Prostate gland (tissue), 2 donors: ENCODE measurements around the gene STRN3. TPM values are rescaled to one million over a fixed set of nuclear protein-coding genes. Genes with fewer than 3 reads are reported as not detected.
A peak's percentile ranks its signal among the peaks of the same experiment; 100 is the strongest.

Experiments
- DNase-seq: peaks from one replicate; pipeline ENCODE4 v3.0.0-alpha.2; 2019; ENCODE audit warnings: low spot score
- H3K27ac ChIP-seq, 2 donors: fragments of 200-600 bp; sonication (generic); 2 replicates each; pipeline ENCODE4 v1.5.1; 2017 to 2019
- H3K27me3 ChIP-seq: fragments of 200-600 bp; sonication (generic); replicated peaks from 2 replicates; pipeline ENCODE4 v1.5.1; 2019; ENCODE audit not compliant: insufficient read depth
- H3K36me3 ChIP-seq, 2 donors: fragments of 200-600 bp; sonication (generic); 1 replicate in 1 of 2; 2 replicates in 1 of 2; pipeline versions ENCODE4 v1.5.1 to v1.8.1; 2017 to 2019
- H3K4me1 ChIP-seq: fragments of 200-600 bp; sonication (generic); replicated peaks from 2 replicates; pipeline ENCODE4 v1.5.1; 2019
- H3K4me3 ChIP-seq, 2 donors: fragments of 200-600 bp; sonication (generic); 2 replicates each; pipeline ENCODE4 v1.5.1; 2017 to 2019
- H3K9me3 ChIP-seq: fragments of 200-600 bp; sonication (generic); 2 replicates; pipeline ENCODE4 v1.5.1; 2017
- POLR2A ChIP-seq: fragments of 450-650 bp; IDR thresholded peaks from one replicate; pipeline ENCODE4 v1.6.1; 2016; ENCODE audit warnings: antibody characterized with exemption, mild to moderate bottlenecking
- POLR2AphosphoS5 ChIP-seq: sonication (generic); formaldehyde crosslinking; IDR thresholded peaks from one replicate; pipeline ENCODE4 v1.6.1; 2017; ENCODE audit warnings: antibody characterized with exemption
- WGBS: methylation state at CpG from one replicate; pipeline ENCODE4 v1.1.5; 2018; 5-methylcytosine and 5-hydroxymethylcytosine counted together
- intact Hi-C: fragments of 100-400 bp; cut with DNase I; formaldehyde crosslinking; loops from one replicate; pipeline ENCODE4 v1.14.2; 2022
- total RNA-seq, 2 donors: library from RNA; depleted of rRNA; stranded (reverse); fragments of >200 nt; gene quantifications; one replicate each; pipeline ENCODE4 v1.1.0, GENCODE V29; 2016
- TF ChIP-seq, protein P1 (sequence below), 4 experiments: fragments of 200-600 bp in 2 of 4; fragments of 450-650 bp in 2 of 4; sonication (generic) in 2 of 4; IDR thresholded peaks; 1 replicate in 3 of 4; 2 replicates in 1 of 4; pipeline ENCODE4 v1.5.1; 2016 to 2019; ENCODE audit warnings: antibody characterized with exemption in 4 of 4, mild to moderate bottlenecking in 2 of 4, moderate library complexity in 2 of 4

Gene STRN3
- total RNA-seq, 2 donors from 2014 or later, result 25.6 to 40.5 TPM

DNA sequence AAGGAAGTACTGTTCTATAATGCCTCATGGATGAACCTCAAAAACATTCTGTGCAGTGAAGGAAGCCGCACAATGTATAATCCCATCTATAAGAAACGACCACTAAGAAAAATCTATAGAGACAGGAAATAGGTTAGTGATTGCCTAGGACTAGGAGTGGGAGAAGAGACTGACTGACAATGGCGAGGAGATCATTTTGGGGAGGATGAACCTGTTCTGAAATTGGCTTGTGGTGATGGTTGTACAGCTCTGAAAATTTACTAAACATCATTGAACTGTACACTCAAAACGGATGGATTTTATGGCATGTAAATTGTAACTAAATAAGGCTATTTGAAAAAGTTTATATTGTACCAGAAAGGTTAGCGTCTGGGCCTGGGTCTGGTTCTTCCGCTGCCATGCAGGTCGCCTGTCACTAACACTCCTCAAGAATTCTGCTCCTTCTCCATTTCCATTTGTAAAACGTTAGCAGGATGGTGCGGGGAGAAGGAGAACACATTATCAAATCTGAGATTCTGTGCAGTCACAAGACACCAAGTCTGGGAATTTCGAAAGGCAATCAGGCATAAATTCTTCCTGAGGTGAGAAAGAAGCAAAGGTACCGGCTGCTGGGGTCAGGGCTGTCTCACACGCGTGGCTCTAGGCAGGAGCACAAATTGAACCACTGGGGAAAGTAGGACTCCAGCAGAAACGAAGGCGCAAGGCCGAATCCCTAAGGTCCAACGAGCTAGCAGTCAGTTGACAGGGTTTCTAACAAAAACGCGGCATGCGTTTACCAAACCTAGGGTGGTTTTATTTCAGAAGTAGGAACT, 152.7 kb downstream of the STRN3 start:
- TF ChIP-seq POLR2AphosphoS5 (no peak), POLR2A (no peak)
- TF ChIP-seq, protein P1, sequence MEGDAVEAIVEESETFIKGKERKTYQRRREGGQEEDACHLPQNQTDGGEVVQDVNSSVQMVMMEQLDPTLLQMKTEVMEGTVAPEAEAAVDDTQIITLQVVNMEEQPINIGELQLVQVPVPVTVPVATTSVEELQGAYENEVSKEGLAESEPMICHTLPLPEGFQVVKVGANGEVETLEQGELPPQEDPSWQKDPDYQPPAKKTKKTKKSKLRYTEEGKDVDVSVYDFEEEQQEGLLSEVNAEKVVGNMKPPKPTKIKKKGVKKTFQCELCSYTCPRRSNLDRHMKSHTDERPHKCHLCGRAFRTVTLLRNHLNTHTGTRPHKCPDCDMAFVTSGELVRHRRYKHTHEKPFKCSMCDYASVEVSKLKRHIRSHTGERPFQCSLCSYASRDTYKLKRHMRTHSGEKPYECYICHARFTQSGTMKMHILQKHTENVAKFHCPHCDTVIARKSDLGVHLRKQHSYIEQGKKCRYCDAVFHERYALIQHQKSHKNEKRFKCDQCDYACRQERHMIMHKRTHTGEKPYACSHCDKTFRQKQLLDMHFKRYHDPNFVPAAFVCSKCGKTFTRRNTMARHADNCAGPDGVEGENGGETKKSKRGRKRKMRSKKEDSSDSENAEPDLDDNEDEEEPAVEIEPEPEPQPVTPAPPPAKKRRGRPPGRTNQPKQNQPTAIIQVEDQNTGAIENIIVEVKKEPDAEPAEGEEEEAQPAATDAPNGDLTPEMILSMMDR (IDR thresholded peaks at IDR 0.05), result no peak
- peak overlapping the region in 1 of 2 donors; percentile 28 for H3K27ac ChIP-seq
- H3K27me3 ChIP-seq, result peaks cover 3% of the 10 kb centered on the region
- H3K9me3 ChIP-seq, result no peaks in the 10 kb centered on the region
- no peaks in the 10 kb centered on the region for H3K36me3 ChIP-seq
- intact Hi-C loops, result no loop called here
- 84% methylated on average over 20 of the region's 20 CpGs for WGBS
- no peak for DNase-seq
- H3K4me3 ChIP-seq, result peak overlapping the region; percentile 39 to 44
- peaks cover 9% of the 10 kb centered on the region for H3K4me1 ChIP-seq

DNA sequence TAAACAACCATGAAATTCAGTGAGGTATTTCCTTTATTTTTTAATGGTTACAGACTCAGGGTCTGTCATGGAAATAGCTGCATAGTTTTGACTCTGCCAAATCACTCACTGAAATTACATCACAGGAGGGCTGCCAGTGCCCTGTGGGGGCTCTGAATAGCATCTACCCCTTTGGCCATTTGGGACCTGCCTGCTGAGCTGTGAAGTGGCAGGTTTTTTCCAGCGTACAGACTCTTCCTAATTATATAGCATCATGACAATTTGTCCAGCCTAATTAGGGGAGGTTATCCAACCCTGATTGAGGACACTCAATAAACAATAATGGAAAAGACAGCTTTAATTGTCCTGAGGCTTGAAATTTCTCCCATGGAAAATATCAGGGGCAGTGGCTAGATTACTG, 153.6 kb downstream of the STRN3 start:
- WGBS, result 96% methylated on average over 1 of the region's 1 CpG
- Histone ChIP-seq H3K27ac (no peak overlapping the region), H3K36me3 (no peaks in the 10 kb centered on the region), H3K27me3 (peaks cover 3% of the 10 kb centered on the region), H3K9me3 (no peaks in the 10 kb centered on the region), H3K4me1 (peaks cover 9% of the 10 kb centered on the region), H3K4me3 (no peak overlapping the region)
- intact Hi-C loops, result no loop called here
- DNase-seq, result no peak
- TF ChIP-seq POLR2A (no peak), POLR2AphosphoS5 (no peak)
- TF ChIP-seq, protein P1 (IDR thresholded peaks at IDR 0.05), result no peak

DNA sequence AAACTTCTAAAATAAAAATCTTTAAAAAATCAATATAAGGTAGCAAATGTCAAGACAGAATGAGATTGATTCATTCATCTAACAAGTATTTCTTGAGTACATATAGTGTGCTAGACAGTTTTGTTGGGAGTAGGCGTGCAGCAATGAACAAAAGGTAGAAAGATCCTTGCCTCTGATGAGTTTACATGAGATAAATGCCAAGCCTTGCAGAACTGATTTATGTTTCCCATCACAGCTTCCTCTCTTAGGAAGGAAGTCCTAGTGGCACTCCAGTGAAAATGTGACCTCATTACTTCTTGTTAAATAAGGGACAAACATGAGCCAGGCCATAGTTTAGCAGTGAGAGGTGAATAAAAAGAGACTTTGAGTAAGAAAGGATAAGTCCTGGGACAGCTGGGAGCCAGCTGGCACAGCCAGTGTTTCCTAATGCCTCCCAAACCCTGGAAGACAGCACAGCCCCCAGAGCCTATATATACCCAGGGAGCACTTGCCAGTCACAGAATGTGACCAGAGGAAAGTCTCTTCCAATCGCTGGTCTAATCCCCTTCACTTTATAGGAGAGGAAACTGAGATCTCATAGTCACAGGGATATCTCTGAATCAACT, 156.5 kb downstream of the STRN3 start:
- intact Hi-C loops, result no loop called here
- H3K4me3 ChIP-seq, result no peak overlapping the region
- H3K27ac ChIP-seq, result no peak overlapping the region
- H3K4me1 ChIP-seq, result peaks cover 2% of the 10 kb centered on the region
- peaks cover 2% of the 10 kb centered on the region for H3K27me3 ChIP-seq
- WGBS, result 66% methylated on average over 2 of the region's 2 CpGs
- H3K9me3 ChIP-seq, result no peaks in the 10 kb centered on the region
- H3K36me3 ChIP-seq, result no peaks in the 10 kb centered on the region
- TF ChIP-seq, protein P1 (IDR thresholded peaks at IDR 0.05), result no peak
- TF ChIP-seq POLR2A, result no peak
- no peak for TF ChIP-seq POLR2AphosphoS5
- no peak for DNase-seq

DNA sequence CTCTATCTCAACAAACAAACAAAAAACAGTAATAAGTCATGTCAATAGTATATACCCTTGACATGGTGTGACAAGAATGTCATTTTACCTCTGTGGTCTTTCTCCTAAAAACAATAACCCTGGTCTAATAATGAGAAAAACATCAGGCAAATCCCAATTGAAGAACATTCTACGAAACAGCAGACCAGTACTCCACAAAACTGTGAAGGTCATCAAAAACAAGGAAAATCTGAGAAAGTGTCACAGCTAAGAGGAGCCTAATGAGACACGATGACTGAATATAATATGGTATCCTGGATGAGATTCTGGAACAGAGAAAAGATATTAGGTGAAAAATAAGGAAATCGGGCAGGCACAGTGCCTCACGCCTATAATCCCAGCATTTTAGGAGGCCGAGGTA, 157.4 kb downstream of the STRN3 start:
- H3K9me3 ChIP-seq, result no peaks in the 10 kb centered on the region
- H3K27me3 ChIP-seq, result no peaks in the 10 kb centered on the region
- no peak overlapping the region for H3K27ac ChIP-seq
- DNase-seq, result no peak
- H3K36me3 ChIP-seq, result no peaks in the 10 kb centered on the region
- no peaks in the 10 kb centered on the region for H3K4me1 ChIP-seq
- intact Hi-C loops, result no loop called here
- no peak overlapping the region for H3K4me3 ChIP-seq
- TF ChIP-seq POLR2A (no peak), POLR2AphosphoS5 (no peak)
- TF ChIP-seq, protein P1 (IDR thresholded peaks at IDR 0.05), result no peak
- WGBS, result 98% methylated on average over 5 of the region's 5 CpGs
